HepG2 (cell line): Measurements from ENCODE around the gene NEU4. TPM values are rescaled to one million over a fixed set of nuclear protein-coding genes. Genes with fewer than 3 reads are reported as not detected.
A peak's percentile ranks its signal among the peaks of the same experiment; 100 is the strongest.

Experiments used
- AHR ChIP-seq: IDR thresholded peaks from 2 replicates; pipeline ENCODE4 v1.6.1; 2018; ENCODE audit warnings: missing genetic modification reagents, missing compliant biosample characterization
- ARHGAP35 ChIP-seq: sonication (generic); formaldehyde crosslinking; IDR thresholded peaks from 2 replicates; pipeline ENCODE4 v1.9.0; 2022; ENCODE audit warnings: mild to moderate bottlenecking, inconsistent platforms, moderate library complexity, missing genetic modification reagents, borderline replicate concordance
- ARNTL ChIP-seq: sonication (generic); formaldehyde crosslinking; IDR thresholded peaks from 2 replicates; pipeline ENCODE4 v1.4.0; 2020; ENCODE audit warnings: mild to moderate bottlenecking, missing genetic modification reagents
- ATF2 ChIP-seq: sonication (generic); formaldehyde crosslinking; IDR thresholded peaks from 2 replicates; pipeline ENCODE4 v1.4.0; 2020; ENCODE audit warnings: missing genetic modification reagents
- EEA1 ChIP-seq: sonication (generic); formaldehyde crosslinking; IDR thresholded peaks from 2 replicates; pipeline ENCODE4 v1.5.1; 2020; ENCODE audit warnings: mild to moderate bottlenecking, missing genetic modification reagents, borderline replicate concordance
- FOXK2 ChIP-seq: fragments of 450-650 bp; IDR thresholded peaks from 2 replicates; pipeline ENCODE4 v1.6.1; 2016
- HHEX ChIP-seq: IDR thresholded peaks from 2 replicates; pipeline ENCODE4 v1.6.1; 2016; ENCODE audit warnings: control low read depth
- IKZF4 ChIP-seq: sonication (generic); formaldehyde crosslinking; IDR thresholded peaks from 2 replicates; pipeline ENCODE4 v1.5.1; 2020; ENCODE audit warnings: borderline replicate concordance, mild to moderate bottlenecking, low read depth, missing genetic modification reagents; ENCODE audit errors: not compliant biosample characterization
- IRF9 ChIP-seq: sonication (generic); formaldehyde crosslinking; IDR thresholded peaks from 2 replicates; pipeline ENCODE4 v1.8.0; 2022; ENCODE audit warnings: missing genetic modification reagents, mild to moderate bottlenecking, borderline replicate concordance
- KAT8 ChIP-seq: IDR thresholded peaks from 2 replicates; pipeline ENCODE4 v1.6.1; 2016; ENCODE audit warnings: missing genetic modification reagents, missing compliant biosample characterization
- MAX ChIP-seq: IDR thresholded peaks from 2 replicates; pipeline ENCODE4 v1.6.1; 2012; ENCODE audit warnings: inconsistent platforms
- MXI1 ChIP-seq: IDR thresholded peaks from 3 replicates; pipeline ENCODE4 v1.6.1; 2012; ENCODE audit warnings: low read depth, low read length, inconsistent platforms, borderline replicate concordance
- NAIF1 ChIP-seq: sonication (generic); formaldehyde crosslinking; IDR thresholded peaks from 2 replicates; pipeline ENCODE4 v1.5.0; 2020; ENCODE audit warnings: mild to moderate bottlenecking, missing genetic modification reagents, borderline replicate concordance
- NFKBIZ ChIP-seq: IDR thresholded peaks from 2 replicates; pipeline ENCODE4 v1.6.1; 2018; ENCODE audit warnings: missing genetic modification reagents, missing compliant biosample characterization
- NR2C2 ChIP-seq: sonication (generic); formaldehyde crosslinking; IDR thresholded peaks from 2 replicates; pipeline ENCODE4 v1.4.0; 2020; ENCODE audit warnings: missing genetic modification reagents, mild to moderate bottlenecking, moderate library complexity, borderline replicate concordance
- RCOR2 ChIP-seq: IDR thresholded peaks from 2 replicates; pipeline ENCODE4 v1.6.1; 2016; ENCODE audit warnings: missing biosample characterization, missing genetic modification reagents
- RFX1 ChIP-seq: fragments of 450-650 bp; IDR thresholded peaks from 2 replicates; pipeline ENCODE4 v1.6.1; 2017
- RORA ChIP-seq: sonication (generic); formaldehyde crosslinking; IDR thresholded peaks from 2 replicates; pipeline ENCODE4 v1.5.0; 2020; ENCODE audit warnings: mild to moderate bottlenecking, missing genetic modification reagents, moderate library complexity
- SMC3 ChIP-seq: IDR thresholded peaks from 2 replicates; pipeline ENCODE4 v1.6.1; 2011; ENCODE audit warnings: low read length, improper control_type of control experiment
- TBX3 ChIP-seq: fragments of 450-650 bp; IDR thresholded peaks from 2 replicates; pipeline ENCODE4 v1.6.1; 2017; ENCODE audit warnings: antibody characterized with exemption, mild to moderate bottlenecking, inconsistent platforms, borderline replicate concordance
- YEATS2 ChIP-seq: sonication (generic); formaldehyde crosslinking; IDR thresholded peaks from 2 replicates; pipeline ENCODE4 v1.4.0; 2020; ENCODE audit warnings: missing genetic modification reagents, borderline replicate concordance
- ZC3H13 ChIP-seq: sonication (generic); formaldehyde crosslinking; IDR thresholded peaks from 2 replicates; pipeline ENCODE4 v1.8.1; 2023; ENCODE audit warnings: mild to moderate bottlenecking, missing genetic modification reagents, moderate library complexity
- ZIK1 ChIP-seq: sonication (generic); formaldehyde crosslinking; IDR thresholded peaks from 2 replicates; pipeline ENCODE4 v1.5.0; 2020; ENCODE audit warnings: mild to moderate bottlenecking, low read depth, missing genetic modification reagents, borderline replicate concordance
- ZNF101 ChIP-seq: sonication (generic); formaldehyde crosslinking; IDR thresholded peaks from 2 replicates; pipeline ENCODE4 v1.4.0; 2020; ENCODE audit warnings: mild to moderate bottlenecking, low read depth, missing genetic modification reagents, borderline replicate concordance
- ZNF12 ChIP-seq: sonication (generic); formaldehyde crosslinking; IDR thresholded peaks from 2 replicates; pipeline ENCODE4 v1.5.0; 2020; ENCODE audit warnings: missing genetic modification reagents
- ZNF570 ChIP-seq: sonication (generic); formaldehyde crosslinking; IDR thresholded peaks from 2 replicates; pipeline ENCODE4 v1.4.0; 2020; ENCODE audit warnings: mild to moderate bottlenecking, missing genetic modification reagents, borderline replicate concordance
- ZNF761 ChIP-seq: sonication (generic); formaldehyde crosslinking; conservative IDR thresholded peaks from 2 replicates; pipeline ENCODE4 v1.4.0; 2020; ENCODE audit warnings: mild to moderate bottlenecking, missing genetic modification reagents
- ZNF782 ChIP-seq: sonication (generic); formaldehyde crosslinking; IDR thresholded peaks from 2 replicates; pipeline ENCODE4 v1.4.0; 2020; ENCODE audit warnings: missing genetic modification reagents, mild to moderate bottlenecking, borderline replicate concordance
- ZNF792 ChIP-seq: IDR thresholded peaks from 2 replicates; pipeline ENCODE4 v1.6.1; 2016
- ZSCAN29 ChIP-seq: sonication (generic); formaldehyde crosslinking; conservative IDR thresholded peaks from 2 replicates; pipeline ENCODE4 v1.4.0; 2020; ENCODE audit warnings: mild to moderate bottlenecking, missing genetic modification reagents
- polyA plus RNA-seq, 8 experiments: library from polyadenylated mRNA; depleted of rRNA in 3 of 8; stranded (reverse) in 7 of 8; unstranded in 1 of 8; fragments of >200 nt; fragmentation: Illumina TruSeq in 4 of 8; extraction: Trizol in 4 of 8; gene quantifications; 2 replicates each; pipeline versions ENCODE4 v1.2.1 to v1.2.3, GENCODE V29; 2011 to 2016; ENCODE audit warnings: low read depth in 4 of 8, missing spikeins in 1 of 8, mixed read lengths in 1 of 8; ENCODE audit not compliant: insufficient read depth in 1 of 8
- total RNA-seq, 5 experiments: library from RNA; depleted of rRNA; stranded (reverse); fragments of >200 nt; fragmentation: Illumina TruSeq; extraction: Trizol; gene quantifications; 2 replicates each; pipeline ENCODE4 v1.2.3, GENCODE V29; 2016; ENCODE audit warnings: low read depth in 1 of 5

NEU4 gene
- total and polyA plus RNA-seq, 2 of the 13 experiments (the other 11 are each of a cell fraction or from before 2014, with no cell fraction given), result 53.5 to 107 TPM

GRCh38 chr2:241808721-241809382 lies at the start of gene NEU4 (continued):
- TF ChIP-seq ATF2 (CRISPR knock-in tag) (peak; percentile 65; the same call in 1 of the 2 replicates), ZNF792 (CRISPR knock-in tag) (peak; percentile 88), EEA1 (no peak; the same call in 1 of the 2 replicates), ZNF782 (CRISPR knock-in tag) (peak; percentile 94; the same call in 1 of the 2 replicates), MAX (peak; percentile 91), NAIF1 (CRISPR knock-in tag) (peak; percentile 93), ZC3H13 (peak; percentile 93; the same call in 1 of the 2 replicates), NR2C2 (peak; percentile 67; the same call in 1 of the 2 replicates), ZIK1 (CRISPR knock-in tag) (peak; percentile 71; the same call in 1 of the 2 replicates), NFKBIZ (CRISPR knock-in tag) (peak; percentile 75), IKZF4 (CRISPR knock-in tag) (peak; percentile 85), KAT8 (CRISPR knock-in tag) (peak; percentile 69), ZNF12 (CRISPR knock-in tag) (peak; percentile 62), SMC3 (0 out of 2 replicates have a peak, but pooled peaks have one; percentile 9), ZNF761 (CRISPR knock-in tag) (peak; percentile 88), RCOR2 (CRISPR knock-in tag) (peak; percentile 65; the same call in 1 of the 2 replicates), FOXK2 (no peak), AHR (CRISPR knock-in tag) (peak; percentile 65; the same call in 1 of the 2 replicates), ZNF570 (CRISPR knock-in tag) (0 out of 2 replicates have a peak, but pooled peaks have one; percentile 39), ZSCAN29 (CRISPR knock-in tag) (no peak; the same call in 1 of the 2 replicates), YEATS2 (CRISPR knock-in tag) (peak; percentile 77), MXI1 (peak; percentile 71; the same call in 1 of the 3 replicates), RFX1 (no peak), RORA (no peak), ARNTL (CRISPR knock-in tag) (peak; percentile 92), TBX3 (no peak; the same call in 1 of the 2 replicates), ARHGAP35 (CRISPR knock-in tag) (no peak; the same call in 1 of the 2 replicates), IRF9 (CRISPR knock-in tag) (peak; percentile 96), ZNF101 (CRISPR knock-in tag) (no peak), HHEX (CRISPR knock-in tag) (no peak)
